Kidney tubule cell (primary cell): ENCODE measurements around the gene YPEL4.
"Not testable (repeated sequence)": the region's sequence is repeated elsewhere in the genome, so short reads cannot be mapped to it uniquely, and the experiment has no call there.

Experiments
- DNase-seq: peaks from one replicate; pipeline ENCODE4 v3.0.0-alpha.2; 2018; ENCODE audit warnings: low spot score

Gene YPEL4, protein sequence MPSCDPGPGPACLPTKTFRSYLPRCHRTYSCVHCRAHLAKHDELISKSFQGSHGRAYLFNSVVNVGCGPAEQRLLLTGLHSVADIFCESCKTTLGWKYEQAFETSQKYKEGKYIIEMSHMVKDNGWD

DNA sequence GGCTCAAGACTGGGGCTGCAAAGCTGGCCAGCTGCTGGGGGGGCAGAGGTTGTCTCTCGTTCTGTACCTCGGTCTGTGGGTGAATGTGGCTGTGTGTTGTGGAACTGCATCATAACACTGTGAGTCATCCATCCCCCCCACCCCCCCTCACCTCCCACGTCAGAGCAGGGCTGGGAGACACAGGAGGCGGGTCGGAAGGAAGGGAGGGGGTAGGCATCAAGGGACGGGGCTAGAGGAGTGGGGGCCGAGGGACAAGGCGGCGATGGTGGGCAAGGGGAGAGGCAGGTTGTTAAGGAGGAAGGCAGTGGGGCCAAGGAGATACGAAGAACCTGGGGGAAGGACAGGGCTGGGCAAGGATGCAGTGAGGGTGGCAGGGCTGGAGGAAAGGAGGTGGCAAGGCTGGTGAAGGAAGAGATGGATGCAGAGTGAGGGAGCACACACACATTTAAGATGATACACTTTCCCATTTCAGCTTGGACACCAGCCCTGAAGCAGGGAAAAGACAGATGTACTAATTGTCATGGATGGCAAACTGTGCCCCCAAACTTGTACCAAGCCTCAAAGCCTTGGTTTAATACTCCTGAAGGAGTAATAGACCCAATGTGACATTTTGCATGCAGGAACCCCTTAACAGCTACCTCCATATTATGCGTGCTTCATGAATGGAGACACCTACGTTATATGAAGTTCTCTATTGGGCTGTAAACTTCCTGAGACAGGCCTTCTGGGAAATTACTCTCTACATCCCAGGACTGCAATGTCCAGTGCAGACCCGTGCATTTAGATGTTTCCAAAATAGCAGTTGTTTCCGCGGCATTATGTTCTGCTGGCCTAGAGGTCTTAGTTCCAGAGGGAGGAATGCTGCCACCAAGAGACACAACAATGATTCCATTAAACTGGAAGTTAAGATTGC, at the start of gene YPEL4:
TSS of gene YPEL4 (minus strand) at position 87 of the 913 bp plus-strand sequence. CDS start 2,805 bp downstream, outside the sequence.
- DNase-seq, result peak; percentile 71

DNA sequence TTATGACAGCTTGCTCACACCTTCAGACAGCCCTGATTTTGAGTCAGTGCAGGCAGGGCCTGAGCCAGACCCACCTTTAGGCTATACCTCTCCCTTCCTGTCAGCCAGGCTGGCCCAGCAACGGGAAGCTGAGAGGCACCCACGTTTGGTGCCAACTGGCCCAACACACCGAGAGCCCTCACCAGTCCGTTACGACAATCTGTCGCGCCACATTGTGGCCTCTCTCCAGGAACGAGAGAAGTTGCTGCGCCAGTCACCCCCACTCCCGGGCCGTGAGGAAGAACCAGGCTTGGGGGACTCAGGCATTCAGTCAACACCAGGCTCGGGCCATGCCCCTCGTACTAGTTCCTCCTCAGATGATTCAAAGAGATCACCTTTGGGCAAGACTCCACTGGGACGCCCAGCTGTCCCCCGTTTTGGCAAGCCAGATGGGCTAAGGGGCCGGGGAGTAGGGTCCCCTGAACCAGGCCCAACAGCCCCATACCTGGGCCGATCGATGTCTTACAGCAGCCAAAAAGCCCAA, 49.2 kb upstream of the YPEL4 start:
- no peak for DNase-seq

DNA sequence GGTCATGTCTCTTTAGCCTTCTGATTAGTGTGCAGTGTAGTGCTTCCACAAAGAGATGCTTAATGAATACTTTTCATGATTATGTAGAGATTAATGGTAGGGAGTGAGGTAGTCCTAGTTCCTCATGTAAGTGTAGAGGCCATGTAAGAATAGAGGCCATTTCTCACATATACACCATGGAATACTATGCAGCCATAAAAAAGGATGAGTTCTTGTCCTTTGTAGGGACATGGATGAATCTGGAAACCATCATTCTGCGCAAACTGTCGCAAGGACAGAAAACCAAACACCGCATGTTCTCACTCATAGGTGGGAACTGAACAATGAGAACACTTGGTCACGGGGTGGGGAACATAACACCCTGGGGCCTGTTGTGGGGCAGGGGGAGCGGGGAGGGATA, 40.8 kb upstream of the YPEL4 start:
- DNase-seq, result not testable (repeated sequence)

DNA sequence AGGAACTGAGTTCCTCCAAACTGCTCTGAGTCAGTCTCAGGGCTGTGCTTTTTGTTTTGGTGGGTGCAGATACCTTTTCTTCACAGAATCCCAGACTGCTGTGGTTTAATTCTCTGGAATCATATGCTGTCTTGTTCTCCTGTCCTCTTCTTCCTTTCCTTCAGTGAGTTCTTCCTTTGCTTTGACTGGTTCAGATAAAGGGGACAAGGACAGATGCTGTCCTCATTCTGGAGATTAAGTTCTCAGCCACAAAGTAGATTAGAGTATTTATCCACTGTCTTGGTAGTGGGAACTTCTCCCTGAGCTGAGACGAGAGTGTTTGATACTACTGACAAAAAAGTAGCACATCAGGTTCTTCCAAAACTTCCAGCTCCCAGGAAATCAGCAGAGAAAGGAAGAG, 31.5 kb upstream of the YPEL4 start:
- no peak for DNase-seq

DNA sequence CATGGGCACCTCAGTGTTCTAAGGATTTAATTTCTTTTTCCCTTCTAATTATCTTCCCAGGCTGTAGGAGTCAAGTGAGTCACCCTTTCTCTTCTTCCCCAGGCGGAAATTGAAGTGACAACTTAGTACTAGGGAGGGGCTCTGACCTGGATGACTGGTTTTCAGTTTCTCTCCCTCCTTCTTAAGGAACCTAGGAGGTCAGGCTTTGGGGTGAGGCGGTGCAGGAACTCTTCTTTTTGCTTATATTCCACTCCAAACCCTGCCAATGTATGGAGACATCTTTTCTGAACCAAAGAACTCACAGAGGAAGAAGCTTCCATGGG, 30.8 kb upstream of the YPEL4 start:
- peak; percentile 79 for DNase-seq

DNA sequence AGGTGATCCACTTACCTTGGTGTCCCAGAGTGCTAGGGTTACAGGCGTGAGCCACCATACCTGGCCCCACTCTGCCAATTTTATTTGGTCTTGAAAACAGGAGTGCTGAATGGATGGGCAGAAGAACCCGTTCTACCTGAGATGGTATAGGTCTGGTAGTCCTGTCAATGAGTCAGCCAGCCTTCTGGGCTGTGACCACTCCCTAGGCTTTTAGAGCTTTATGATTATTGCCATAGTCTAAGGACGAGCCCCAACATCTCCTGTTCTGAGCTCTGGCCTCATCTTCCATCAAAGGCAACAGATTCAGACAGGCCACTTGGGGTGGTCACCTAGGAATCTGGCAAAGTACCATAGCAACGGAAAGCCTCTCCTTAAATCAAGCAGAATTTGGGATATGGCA, 29.7 kb upstream of the YPEL4 start:
- DNase-seq, result no peak

DNA sequence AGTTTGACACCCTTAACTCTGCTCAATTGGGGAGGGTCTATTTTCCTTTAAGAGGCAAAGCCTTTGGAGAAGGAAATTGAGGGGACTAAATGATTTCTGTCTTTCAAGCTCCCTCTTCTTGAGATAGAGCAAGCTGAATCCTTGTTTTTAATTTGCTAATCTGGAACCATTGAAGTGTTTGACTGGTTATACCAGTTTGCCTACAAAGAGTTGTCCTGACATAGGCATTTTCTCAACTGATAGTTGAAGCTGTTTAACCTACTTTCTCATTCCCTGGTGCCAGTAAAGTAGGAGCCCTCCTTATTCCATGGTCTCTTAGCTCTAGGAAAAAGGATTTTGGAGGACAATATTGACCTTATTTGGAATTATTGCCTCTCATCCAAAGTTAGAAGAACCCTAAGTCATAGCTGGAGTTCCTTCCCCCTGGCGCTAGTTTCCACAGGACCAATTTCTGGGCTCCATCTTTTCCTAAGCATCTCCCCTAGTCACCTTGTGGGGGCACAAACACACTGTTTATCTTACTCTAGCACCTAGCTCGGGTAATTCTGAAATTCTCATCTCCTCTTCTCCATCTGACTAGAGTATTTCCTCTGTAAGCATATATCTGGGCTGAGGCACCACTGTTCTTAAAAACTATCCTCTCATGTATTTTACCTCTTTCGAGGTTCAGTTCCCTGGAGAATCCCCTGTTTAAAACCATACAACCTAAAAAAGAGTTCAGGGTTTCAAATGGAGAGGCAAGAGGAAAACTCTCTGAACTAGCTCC, 25.6 kb upstream of the YPEL4 start:
- DNase-seq, result no peak

DNA sequence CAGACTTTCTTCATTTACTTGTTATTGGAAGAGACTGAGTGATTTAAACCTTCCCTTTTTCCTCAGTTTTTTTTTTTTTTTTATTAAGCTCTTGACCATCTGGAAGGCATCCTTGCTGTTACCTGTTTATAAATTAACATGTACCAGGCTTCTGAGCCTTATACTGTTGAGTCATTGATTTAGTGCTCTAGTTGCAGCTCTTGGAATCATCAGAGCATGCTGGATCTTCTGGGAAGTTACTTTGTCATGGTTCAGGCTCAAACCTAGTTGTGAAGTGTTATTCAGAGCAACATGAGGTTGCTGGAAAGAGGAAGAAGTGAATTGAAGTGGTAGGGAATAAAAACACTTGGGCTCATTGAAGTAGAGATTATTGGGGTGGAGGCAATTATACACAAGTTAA, 24.5 kb upstream of the YPEL4 start:
- peak; percentile 90 for DNase-seq

DNA sequence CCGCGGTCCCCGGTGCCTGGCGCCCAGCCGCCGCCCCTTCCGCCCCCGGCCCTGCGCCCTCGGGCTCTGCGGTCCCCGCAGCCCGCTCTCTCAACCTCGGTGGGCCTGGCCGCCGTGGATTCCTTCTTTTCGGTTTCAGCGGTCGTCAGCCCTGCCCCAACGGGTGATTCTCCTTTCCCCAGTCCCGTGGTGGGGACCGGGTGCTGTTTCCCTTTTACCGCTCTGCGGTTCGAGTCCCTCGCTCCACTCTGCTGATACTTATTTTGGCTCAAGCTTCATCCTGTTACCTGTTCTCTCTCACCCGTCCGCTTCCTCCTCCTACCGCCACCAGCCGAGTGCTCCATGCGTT, 18.7 kb upstream of the YPEL4 start:
- peak; percentile 32 for DNase-seq

DNA sequence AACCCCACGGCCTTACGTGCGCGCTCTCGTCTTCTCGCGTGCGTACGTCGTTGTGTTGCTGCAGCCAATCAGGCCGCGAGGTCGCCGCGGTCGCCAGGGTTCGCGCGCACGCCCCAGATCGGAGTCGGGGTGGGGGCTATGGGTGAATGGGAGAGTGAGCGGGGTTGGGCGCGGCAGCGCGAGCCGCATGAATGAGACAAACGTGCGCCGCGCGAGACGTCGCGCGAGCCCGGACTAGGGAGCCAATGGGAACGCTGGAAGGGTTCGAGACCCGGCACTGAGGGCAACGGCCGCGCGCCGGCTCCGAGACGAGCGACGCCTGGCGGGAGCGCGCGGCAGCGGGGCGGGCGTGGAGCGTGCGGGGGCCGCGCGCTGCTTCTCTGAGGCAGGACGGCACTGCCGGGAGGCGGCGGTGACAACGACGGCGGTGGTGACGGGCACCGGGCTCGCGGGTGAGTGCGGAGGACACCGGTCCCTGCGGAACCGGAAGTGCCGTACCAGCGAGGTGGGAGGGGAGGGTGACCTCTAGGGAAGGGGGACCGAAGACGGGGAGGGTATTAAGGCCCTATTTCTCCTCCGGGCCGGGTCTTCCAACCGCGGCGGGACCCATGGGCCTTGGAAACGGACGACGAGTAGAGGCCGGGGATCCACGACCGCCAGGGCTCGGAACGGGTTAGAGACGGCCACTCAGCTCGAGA, 18.2 kb upstream of the YPEL4 start, which contains the start of gene ZDHHC5:
TSS of gene ZDHHC5 (plus strand) at position 379 of the 698 bp plus-strand sequence. CDS start 4,977 bp downstream, outside the sequence.
- DNase-seq, result peak; percentile 100

DNA sequence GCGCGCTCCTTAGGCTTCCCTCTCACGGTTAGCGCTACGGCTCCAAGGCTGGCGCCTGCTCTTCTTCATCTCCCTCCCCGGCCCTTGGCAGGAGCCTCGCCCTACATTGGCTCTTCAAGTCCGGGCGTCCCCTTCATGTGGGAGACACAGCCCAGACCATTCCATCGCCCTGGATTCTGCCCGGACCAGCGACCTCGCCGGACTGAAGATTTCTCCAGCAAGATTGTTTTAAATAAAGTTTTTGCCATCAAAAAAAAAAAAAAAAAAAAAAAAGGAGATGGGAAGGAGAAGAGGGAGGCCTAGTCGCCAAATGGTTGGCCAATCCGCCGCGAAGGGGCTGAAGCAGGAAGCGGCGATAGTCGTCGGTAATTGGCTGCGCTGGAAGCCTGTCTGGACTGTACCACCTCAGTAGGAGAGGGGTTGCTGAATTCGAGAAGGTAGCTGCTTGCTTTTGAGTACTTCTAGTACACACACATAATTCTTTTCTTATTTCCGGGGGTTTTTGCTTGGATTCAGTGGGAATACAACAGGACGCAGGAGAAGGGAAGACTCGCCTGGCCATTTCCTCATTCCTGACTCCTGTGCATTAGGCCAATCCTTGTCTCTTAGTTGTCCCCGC, 17.5 kb upstream of the YPEL4 start:
- peak; percentile 98 for DNase-seq

DNA sequence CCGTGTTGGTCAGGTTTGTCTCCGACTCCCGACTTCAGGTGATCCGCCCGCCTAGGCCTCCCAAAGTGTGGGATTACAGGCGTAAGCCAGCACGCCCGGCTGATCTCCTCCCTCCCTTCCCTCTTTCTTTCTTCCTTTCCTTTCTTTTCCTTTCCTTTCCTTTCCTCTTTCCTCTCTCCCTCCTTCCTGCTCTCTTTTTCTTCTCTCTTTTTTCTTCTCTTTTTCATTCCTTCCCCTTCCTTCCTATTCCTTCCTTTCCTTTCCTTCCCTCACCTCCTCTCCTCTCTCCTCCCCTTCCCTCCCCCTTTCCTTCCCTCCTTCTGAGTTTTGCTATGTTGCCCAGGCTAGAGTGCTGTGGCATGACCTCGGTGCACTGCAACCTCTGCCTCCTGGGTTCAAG, 14.3 kb upstream of the YPEL4 start:
- DNase-seq, result no peak

DNA sequence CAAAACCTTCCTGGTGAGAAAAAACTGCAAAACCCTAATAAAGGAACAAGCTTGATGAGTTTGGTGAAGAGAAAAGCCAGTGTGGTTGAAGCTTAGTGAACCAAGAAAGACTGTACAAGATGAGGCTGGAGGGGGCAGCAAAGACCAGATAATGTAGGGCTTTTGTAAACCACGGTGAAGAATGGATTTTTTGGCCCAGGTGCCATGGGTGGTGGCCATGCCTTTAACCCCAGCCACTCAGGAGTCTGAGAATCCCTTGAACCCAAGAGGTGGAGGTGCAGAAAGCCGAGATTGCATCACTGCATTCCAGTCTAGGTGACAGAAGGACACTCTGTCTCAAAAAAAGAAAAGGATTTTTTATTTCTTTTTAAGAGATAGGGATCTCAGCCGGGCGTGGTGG, 13.2 kb upstream of the YPEL4 start:
- DNase-seq, result no peak

DNA sequence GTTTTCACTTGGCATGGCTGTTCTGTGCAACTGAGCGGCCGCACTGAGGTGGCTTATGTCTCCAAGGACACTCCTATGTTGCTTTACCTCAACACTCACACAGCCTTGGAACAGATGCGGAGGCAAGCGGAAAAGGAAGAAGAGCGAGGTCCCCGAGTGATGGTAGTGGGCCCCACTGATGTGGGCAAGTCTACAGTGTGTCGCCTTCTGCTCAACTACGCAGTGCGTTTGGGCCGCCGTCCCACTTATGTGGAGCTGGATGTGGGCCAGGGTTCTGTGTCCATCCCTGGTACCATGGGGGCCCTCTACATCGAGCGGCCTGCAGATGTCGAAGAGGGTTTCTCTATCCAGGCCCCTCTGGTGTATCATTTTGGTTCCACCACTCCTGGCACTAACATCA, 10.0 kb upstream of the YPEL4 start:
- no peak for DNase-seq

DNA sequence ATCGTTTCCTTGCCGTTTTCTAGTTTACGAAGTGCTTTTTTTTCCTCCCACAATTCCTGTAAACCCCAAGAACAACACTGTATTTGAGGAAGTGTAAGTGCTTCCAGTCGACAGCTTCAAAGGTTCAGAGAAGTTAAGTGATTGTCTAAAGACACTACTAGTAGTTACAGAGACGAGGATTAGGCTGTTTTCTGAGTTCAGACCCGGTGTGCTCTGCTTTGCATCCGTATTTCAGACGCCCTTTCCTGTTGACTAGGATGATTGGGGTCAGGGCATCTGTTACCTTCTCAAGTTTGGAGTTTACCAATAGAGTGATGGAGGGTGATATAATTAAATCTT, 8.3 kb upstream of the YPEL4 start:
- DNase-seq, result no peak

DNA sequence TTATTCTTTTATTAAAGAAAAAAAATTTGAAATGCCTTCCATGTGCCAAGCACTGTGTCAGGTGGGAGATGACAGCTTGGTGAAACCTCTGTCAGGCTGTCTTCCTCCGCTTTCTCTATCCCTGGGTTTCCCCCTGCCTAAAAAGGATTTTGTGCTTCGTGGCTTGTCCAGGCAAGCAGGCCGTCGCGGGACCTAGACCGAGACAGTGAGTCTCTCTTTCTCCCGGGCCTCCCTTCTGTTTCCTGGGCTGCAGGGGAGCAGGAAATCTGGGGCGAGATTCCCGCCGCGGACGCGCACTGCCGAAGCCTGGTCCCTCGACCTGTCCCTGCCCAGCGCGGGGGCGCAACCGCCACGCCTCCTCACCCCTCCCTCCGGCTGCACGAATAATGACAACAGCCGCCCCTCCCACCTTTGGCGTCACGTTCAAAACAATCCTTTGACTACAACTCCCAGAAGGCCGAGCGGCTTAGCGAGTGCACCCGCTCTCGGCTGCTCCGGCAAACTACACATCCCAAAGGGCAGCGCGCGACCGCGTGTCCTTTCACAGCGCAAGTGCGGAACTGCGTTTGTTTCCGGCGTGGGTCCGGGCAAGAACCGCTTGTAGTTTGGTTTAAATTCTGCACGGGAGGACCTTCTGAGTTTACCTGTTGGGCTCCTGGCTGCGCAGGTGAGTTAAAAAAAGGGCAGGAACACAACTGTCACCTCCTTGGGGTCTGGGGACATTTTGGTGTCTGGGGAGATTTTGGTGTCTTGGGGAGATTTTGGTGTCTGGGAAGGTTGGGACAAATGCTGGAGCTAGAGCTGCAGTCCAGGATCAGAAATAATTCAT, 7.7 kb upstream of the YPEL4 start, which contains the start of gene CLP1:
TSS of gene CLP1 (plus strand) at position 569 of the 829 bp plus-strand sequence. CDS start 1,715 bp downstream, outside the sequence.
- peak; percentile 99 for DNase-seq

DNA sequence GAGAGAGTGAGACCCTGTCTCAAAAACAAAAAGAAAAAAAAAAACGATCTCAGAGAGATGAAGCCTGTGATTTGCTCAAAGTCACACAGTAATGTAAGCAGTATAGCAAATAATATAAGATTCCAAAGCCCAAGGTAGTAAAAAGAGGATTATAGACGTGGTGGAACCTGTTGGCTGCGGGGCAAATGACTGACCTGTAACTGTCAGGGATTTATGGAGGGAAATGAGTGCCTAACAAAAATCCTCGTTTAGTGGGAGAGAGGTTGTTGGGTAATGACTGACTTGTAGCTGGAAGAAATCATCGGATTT, 7.1 kb upstream of the YPEL4 start:
- DNase-seq, result no peak

DNA sequence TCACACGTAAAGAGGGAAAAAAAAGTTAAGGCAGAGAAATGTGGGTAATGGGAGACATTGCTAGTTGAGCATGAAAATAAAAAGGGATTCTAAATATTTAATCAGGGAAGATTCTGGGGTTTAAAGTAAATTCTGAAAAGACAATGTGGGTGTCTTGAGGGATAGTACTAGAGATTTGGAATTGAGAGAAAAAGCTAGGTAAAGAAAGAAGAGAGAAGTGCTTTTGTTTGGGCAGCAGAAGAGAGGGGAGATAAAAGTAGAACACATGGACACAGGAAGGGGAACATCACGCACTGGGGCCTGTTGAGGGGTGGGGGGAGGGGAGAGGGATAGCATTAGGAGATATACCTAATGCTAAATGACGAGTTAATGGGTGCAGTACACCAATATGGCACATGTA, 3.5 kb upstream of the YPEL4 start:
- DNase-seq, result no peak

DNA sequence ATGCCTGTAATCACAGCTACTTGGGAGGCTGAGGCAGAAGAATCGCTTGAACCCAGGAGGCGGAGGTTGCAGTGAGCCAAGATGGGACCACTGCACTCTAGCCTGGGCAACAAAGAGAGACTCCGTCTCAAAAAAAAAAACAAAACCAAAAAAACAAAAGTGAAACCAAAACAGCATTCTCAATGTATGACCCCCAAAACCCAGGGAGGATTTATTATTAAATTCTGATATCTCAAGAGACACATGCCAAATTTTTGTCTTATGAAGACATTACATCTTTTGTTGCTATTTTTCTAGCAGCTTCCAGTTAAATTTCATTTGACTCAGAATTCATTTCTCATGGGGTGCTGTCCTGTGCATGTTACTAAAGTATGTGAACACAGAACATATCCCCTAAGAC, 3.0 kb upstream of the YPEL4 start:
- DNase-seq, result no peak

DNA sequence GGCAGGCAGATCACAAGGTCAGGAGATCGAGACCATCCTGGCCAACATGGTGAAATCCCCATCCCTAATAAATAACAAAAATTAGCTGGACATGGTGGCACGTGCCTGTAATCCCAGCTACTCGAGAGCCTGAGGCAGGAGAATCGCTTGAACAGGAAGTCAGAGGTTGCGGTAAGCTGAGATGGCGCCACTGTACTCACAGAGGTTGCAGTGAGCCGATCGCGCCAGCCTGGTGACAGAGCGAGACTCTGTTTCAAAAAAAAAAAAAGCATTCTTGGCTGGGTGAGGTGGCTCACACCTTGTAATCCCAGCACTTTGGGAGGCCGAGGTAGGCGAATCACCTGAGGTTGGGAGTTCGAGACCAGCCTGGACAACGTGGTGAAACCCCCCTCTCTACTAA, 2.5 kb upstream of the YPEL4 start:
- not testable (repeated sequence) for DNase-seq

DNA sequence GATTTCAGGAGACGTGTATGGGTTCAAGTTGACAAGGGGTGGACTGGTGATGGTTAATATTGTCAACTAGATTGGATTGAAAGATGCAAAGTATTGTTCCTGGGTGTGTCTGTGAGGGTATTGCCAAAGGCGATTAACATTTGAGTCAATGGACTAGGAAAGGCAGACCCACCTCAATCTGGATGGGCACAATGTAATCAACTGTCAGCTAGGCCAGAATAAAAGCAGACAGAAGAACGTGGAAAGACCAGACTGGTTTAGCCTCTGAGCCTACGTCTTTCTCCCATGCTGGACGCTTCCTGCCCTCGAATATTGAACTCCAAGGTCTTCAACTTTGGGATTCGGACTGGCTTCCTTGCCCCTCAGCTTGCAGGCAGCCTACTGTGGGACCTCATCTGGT, 1.7 kb upstream of the YPEL4 start:
- no peak for DNase-seq
